ENCODE results near the gene C3orf70. TPM values are rescaled to one million over a fixed set of nuclear protein-coding genes. Genes with fewer than 3 reads are reported as not detected.

The C3orf70 gene, protein sequence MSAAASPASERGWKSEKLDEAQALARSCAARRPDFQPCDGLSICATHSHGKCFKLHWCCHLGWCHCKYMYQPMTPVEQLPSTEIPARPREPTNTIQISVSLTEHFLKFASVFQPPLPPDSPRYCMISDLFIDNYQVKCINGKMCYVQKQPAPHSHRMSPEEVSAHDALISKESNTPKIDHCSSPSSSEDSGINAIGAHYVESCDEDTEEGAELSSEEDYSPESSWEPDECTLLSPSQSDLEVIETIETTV
- 0.22 and 2.3 TPM in 2 replicates for total RNA-seq

DNA sequence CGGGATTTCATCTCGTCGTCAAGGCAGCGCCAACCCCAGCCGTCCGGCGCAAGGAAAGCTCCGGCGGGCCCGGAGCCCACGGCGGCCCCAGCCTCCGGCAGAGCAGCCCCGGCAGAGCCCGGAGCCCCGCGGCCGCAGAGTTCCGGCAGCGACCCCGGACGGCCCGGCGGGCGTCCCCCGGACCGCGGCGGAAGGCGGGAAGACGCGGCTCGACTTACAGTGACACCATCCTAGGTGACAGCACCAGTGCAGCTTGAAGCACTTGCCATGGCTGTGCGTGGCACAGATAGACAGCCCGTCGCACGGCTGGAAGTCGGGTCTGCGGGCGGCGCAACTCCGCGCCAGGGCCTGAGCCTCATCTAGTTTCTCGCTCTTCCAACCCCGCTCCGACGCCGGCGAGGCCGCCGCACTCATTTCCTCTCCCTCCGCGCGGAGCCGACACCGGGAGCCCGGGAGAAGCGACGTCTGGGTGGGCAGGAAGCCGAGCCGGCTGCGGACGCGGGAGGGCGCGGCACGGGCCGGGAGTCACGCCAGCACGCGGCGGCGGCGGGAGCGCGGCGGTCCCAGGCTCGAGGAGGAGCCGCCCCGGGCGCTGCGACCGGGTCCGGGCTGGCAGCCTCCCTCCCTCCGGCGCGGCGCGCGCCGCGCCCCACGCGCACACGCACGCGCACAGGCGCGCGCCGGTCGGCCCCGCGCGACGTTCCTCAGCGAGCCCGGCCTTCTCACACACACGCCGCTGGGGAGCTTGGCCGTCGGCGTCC is at the start of gene C3orf70:
Gene C3orf70, minus strand, starts transcription at position 651 of the 761 bp plus-strand sequence. Its CDS starts 237 bp downstream, at position 414.

Other genes starting within 250 kb of the C3orf70 start
- gene EHHADH, start 101.0 kb upstream of the C3orf70 start, total RNA-seq = 1.1 and 3.3 TPM in 2 replicates
- gene MAP3K13, start 210.1 kb upstream of the C3orf70 start, total RNA-seq = 10.1 and 11.7 TPM in 2 replicates